K562 treated with DMSO at 1 percent for 48 hours (cell line): ENCODE results near the gene FGD4. TPM values are rescaled to one million over a fixed set of nuclear protein-coding genes. Genes with fewer than 3 reads are reported as not detected.

ENCODE experiments used
- total RNA-seq: library from RNA; unstranded; fragments of 300-600 nt; gene quantifications from 2 replicates; pipeline ENCODE4 v1.2.3, GENCODE V29; 2022; ENCODE audit warnings: low replicate concordance; ENCODE audit errors: extremely low read depth

FGD4 gene
- not detected in 2 replicates for total RNA-seq

DNA sequence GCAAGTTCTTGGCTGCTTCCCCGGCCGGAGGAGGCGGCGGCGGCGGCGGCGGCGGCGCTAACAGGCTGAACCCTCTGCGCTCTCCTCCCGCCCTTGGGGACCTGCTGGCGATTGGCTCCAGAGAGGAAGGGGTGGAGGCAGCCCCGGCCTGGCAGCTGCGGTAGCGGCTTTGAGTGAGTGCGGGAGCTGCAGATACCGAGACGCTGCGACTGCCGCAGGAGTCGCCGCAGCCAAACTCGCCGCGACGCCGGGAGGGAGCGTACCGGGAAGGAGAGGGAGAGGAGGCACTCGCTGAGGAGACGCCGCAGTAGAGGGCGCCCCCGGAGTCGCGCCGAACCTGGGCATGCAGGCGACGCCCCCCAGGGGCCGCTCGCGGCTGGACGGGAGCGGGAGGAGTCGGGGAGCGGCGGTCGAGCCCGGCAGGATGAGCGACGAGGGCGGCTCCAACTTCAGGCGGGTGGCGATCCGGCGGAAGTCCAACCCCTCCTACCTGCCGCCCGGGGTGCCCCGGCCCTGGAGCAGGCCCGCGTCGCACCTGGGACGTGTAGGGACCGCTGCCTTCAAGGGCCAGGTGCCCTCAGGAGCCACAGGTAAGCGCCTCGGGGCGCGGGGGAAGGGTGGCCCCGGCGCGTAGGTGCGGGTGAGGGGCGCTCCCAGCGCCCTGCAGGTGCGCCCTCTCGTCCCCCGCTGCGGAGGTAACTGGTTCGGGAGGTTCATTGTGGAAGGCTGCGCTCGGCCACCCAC is at the start of gene FGD4:
Gene FGD4 (plus strand): TSS at position 189 of the 744 bp plus-strand sequence.

DNA sequence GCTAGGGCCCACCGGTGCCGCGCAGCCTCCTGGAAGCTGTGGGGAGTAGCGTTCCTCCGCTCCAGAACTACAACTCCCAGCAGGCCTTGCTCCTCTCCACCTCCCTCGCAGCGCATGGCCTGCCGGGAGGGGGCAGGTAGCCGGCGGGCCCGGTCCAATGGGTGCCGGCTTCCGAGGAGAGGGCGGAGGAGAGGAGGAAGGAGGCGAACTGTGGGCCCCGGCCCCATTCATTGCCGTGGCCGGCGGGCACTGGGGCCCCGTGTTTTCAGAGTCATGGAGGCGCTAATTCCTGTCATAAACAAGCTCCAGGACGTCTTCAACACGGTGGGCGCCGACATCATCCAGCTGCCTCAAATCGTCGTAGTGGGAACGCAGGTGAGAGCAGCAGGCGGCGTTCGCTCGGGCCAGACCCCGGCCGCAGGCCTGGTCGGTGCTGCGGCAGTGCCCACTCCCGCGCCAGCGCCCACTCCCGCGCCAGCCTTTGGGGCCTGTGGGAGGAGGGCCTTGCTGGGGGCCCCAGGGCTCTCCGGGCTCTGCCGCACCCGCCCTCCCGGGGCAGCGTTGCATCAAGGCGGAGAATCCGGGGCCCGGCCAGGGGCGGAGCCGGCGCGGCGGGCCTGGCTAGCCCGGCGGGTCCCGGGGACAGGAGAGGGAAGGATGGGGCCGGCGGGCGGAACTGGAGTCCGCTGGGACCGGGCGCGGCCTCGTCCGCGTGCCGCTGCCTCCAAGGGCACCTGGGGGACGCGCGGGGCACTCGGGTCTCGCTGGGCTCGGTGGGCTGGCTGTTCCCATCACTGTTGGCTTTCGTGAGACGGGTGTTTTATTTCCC is 279.9 kb downstream of the FGD4 start, which contains the start of gene DNM1L:
Gene DNM1L (plus strand): TSS at position 211 of the 829 bp plus-strand sequence. CDS start 63 bp downstream, at position 274.

